A549 treated with CpdA at 1 μM for 4 hours (cell line): ENCODE data around the gene PRKAA2. TPM values are rescaled to one million over a fixed set of nuclear protein-coding genes. Genes with fewer than 3 reads are reported as not detected.

Source experiments
- total RNA-seq: library from RNA; stranded (reverse); fragments of 200-300 nt; extraction: Qiagen RNA extraction; gene quantifications from 5 replicates; pipeline ENCODE4 v1.2.3, GENCODE V29; 2022; ENCODE audit warnings: low read depth

The PRKAA2 gene
- total RNA-seq = 2.3 to 2.9 TPM (median 2.6 TPM) in 5 replicates

DNA sequence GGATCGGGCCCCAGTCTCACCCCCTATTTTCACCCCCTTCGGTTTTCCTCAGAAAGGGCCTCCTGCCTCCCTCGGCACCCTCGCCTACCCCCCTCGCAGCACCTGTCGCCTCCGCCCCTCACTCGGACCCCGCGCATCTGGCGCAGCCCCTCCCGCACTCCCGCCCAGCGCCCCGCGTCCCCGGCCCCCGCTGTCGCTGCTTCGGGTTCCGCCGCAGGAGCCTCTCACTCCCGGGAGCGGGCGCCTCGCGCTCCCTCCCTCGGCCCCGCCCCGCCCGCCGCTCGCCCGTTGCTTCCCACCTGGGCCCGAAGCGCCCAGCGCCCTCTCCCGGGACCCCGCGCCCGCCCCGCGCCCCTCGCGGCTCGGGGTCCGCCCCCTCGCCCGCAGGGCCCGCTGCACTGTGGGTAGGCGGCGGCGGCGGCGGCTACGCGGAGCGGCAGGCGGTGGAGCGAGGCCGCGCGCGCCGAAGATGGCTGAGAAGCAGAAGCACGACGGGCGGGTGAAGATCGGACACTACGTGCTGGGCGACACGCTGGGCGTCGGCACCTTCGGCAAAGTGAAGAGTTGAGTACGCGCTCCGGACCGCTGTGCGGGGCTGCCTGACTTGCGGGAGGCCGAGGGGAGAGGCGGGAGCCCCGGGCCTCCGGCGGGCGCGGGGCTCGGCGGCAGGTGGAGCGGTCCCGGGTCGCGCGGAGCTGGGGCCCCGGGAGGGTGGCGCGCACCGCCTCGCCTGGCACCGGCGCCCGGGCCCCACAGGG lies at the start of gene PRKAA2:
Gene PRKAA2 (plus strand): TSS at position 396 of the 758 bp plus-strand sequence. CDS start 74 bp downstream, at position 470.

Other genes starting within 250 kb of the PRKAA2 start
- gene PLPP3, start 65.8 kb upstream of the PRKAA2 start, total RNA-seq = 26.6 to 34.8 TPM (median 30.1 TPM) in 5 replicates
- not detected in 5 replicates for gene FYB2, start 174.1 kb downstream of the PRKAA2 start, total RNA-seq
- not detected in 5 replicates for gene C8A, start 209.5 kb downstream of the PRKAA2 start, total RNA-seq